Loucy (cell line): ENCODE data around the gene NPR3.
"Not testable (repeated sequence)": the region's sequence is repeated elsewhere in the genome, so short reads cannot be mapped to it uniquely, and the experiment has no call there.

Source experiments
- CTCF ChIP-seq: fragments of 200-600 bp; sonication (generic); conservative IDR thresholded peaks from 2 replicates; pipeline ENCODE4 v1.5.1; 2014; ENCODE audit warnings: mild to moderate bottlenecking, antibody characterized with exemption, low read length
- EZH2phosphoT487 ChIP-seq: fragments of 200-600 bp; IDR thresholded peaks from 2 replicates; pipeline ENCODE4 v1.6.1; 2018; ENCODE audit warnings: antibody characterized with exemption, mild to moderate bottlenecking, moderate library complexity, borderline replicate concordance

GRCh38 chr5:32805462-32805861 is 94.3 kb downstream of the NPR3 start:
- TF ChIP-seq CTCF, EZH2phosphoT487: not testable (repeated sequence)
